Choroid plexus epithelial cell (primary cell): Measurements from ENCODE around the gene CCSER1.

Source experiments
- DNase-seq: peaks from one replicate; pipeline ENCODE4 v3.0.0-alpha.2; 2010; ENCODE audit warnings: low read depth
- H3K4me3 ChIP-seq: 2 replicates; pipeline ENCODE4 v1.5.1; 2011; ENCODE audit warnings: low read depth, mild to moderate bottlenecking, control low read depth, low read length, moderate library complexity
- CTCF ChIP-seq: conservative IDR thresholded peaks from 2 replicates; pipeline ENCODE4 v1.5.1; 2011; ENCODE audit warnings: low read depth, mild to moderate bottlenecking, control low read depth, inconsistent platforms, low read length, moderate library complexity

The CCSER1 gene

GRCh38 chr4:90415116-90415515 is 287.9 kb downstream of the CCSER1 start:
- no peak overlapping the region for H3K4me3 ChIP-seq
- DNase-seq, result no peak
- no peak for TF ChIP-seq CTCF

- TF ChIP-seq CTCF, result peak; percentile 62
- DNase-seq, result peak; percentile 65
These were observed 292.0 kb downstream of the CCSER1 start for GRCh38 chr4:90419124-90419711.

GRCh38 chr4:90421161-90421560 is 294.0 kb downstream of the CCSER1 start:
- DNase-seq, result no peak
- no peak overlapping the region for H3K4me3 ChIP-seq
- no peak for TF ChIP-seq CTCF

More at GRCh38 chr4:90419124-90419711, 292.0 kb downstream of the CCSER1 start:
- H3K4me3 ChIP-seq, result no peak overlapping the region

DNA sequence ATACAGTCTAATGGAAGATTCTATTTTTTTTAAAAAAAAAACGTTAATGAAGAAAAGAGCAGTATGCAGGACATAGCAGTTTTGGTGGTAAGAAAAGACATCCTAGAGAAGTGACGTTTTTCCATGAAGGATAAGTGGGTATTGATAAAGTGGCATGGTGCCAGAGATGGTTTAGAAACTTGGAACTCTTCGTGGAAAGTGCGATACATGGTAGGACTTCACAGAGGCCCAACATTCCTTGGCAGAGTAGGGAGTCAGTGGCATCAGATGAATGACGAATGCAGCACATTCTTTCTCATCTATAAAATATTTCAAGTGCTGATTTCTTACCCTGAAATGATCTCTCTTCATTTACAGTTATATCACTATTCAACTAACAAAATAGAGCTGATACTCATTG is 298.7 kb downstream of the CCSER1 start:
- TF ChIP-seq CTCF, result no peak
- no peak for DNase-seq
- no peak overlapping the region for H3K4me3 ChIP-seq

GRCh38 chr4:90438522-90438921 is 311.3 kb downstream of the CCSER1 start:
- DNase-seq, result no peak
- no peak overlapping the region for H3K4me3 ChIP-seq
- TF ChIP-seq CTCF, result no peak

GRCh38 chr4:90441770-90442169 is 314.6 kb downstream of the CCSER1 start:
- no peak for DNase-seq
- H3K4me3 ChIP-seq, result no peak overlapping the region
- no peak for TF ChIP-seq CTCF

- DNase-seq, result no peak
- no peak overlapping the region for H3K4me3 ChIP-seq
- TF ChIP-seq CTCF, result no peak
These were observed 315.4 kb downstream of the CCSER1 start for GRCh38 chr4:90442619-90443018.
